HL-60/S4 treated with retinoic acid at 250 ng/mL for 4 days and 3 days (cell line): ENCODE measurements around the gene PRPF18.

Experiments
- in situ Hi-C: fragments of 300-500 bp; cut with MboI; formaldehyde crosslinking; loops from 2 replicates; pipeline ENCODE4 v1.7.0; 2022; ENCODE audit warnings: low sequenced_read_pairs

PRPF18 gene

DNA sequence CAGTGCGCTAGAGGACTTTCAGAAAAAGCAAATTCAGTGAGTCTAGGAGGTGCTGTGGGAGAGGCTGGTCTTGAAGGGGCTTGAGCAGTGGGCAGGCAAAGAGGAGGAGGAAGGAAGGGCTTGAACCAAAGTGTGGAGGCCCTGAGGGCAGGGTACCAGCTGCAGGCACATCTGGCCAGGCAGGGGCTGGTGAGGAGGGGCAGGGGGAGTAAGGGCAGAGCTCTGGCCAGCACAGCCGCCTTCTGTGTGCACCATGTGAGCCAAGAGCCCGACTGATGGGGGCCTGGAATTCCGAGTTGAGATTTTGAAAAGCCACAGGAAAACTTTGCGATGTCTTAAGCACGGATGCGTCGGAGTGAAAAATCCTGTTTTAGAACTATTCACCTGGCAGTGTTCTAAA is 74.5 kb downstream of the PRPF18 start:
- in situ Hi-C loops: no loop called here

DNA sequence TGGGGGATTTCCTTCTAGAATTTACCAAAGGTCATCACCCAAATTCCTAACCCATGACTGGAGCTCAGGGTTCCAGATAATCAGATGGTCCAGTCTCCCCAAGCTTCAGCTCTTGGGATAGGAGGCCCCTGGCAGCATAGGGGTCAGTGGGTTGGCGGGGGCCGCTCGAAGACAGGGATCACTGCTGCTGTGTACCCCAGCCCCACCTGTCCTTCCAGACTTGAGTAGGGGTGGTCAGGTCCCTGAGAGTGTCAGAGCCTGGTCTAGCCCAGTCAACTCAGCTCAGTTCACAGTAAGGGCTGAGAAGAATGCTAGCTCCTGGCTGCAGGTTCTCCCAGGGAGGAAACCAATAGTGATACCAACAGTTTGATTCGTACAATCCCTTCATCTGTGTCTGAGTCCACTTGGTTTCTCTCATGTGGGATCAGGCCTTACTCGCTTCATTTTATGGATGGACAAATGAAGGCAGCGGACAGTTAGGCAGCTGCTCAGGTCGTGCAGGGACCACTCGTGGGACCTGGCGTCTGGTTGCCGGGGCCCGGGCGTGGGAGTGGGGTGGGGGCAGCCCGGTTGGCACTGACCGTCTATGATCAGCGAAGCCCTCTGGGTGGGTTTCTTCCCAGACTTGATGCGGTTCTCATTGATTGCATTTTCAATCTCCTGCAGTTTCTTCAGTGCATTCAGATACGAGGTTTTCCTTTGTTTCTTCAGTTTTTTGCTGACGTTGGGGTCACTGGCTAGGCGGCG is 78.9 kb downstream of the PRPF18 start:
- in situ Hi-C loops: no loop called here

DNA sequence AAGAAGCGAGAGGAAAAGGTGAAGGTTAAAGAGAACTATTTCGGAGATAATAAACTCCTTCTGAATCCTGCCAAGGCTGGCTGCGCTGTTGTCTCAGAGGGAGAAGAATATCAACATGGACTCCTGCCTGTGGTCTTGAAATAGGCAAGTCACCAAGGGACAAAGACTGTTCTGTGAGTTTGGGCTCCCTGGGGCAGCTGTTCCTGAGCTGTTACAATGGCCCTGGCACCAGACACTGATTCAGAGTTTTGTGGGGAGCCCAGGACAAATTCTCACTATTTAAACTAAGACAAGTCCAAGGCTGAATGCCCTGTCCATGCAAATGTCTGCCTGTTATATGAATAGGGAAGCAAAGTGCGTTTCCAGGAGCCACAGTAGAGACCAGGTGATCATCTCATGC is 81.4 kb downstream of the PRPF18 start:
- in situ Hi-C loops: no loop called here

DNA sequence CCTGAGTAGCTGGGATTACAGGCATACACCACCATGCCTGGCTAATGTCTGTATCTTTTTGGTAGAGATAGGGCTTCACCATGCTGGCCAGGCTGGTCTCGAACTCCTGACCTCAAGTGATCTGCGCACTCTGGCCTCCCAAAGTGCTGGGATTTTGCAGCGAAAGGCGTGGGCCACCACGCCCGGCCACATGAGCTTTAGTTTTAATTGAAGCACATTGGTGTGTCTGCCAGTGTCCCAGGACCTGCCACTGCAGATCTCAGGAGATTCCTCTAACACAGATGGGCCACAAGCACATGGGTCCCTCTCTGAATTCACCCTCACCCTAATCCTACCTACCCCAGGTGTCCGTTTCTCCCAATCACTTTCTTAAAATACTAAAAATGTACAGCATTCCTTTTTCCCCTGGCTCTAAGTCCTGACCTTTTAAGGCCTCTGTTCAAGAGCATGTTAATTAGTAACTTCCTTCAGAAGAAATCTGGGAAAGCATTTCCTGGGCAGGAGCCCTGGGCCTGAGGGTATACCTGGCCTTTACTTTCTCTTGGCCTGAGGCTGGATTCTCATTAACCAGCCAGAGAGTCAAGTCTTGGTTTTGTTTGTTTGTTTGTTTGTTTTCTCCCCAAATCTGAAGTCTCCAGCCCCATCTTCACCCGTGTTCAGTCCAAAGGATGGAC is 82.6 kb downstream of the PRPF18 start:
- in situ Hi-C loops: no loop called here

DNA sequence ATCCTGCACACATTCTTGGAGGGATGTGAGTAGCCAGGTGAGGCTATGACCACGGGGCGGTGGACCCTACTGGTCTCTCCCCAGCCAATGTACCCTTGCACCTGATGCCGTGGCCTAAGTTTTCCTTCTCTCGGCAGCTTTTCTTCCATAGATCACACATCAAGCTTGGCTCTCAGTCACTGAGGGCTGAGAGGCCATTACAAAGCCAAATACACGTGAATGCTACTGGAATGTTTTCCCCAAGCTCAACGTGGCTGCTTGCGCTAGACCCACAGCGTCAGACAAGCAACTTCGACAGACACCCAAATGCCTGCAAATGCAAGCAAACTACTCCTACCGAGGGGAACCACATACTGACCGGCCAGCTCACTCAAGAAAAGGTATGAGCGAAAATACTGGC is 83.1 kb downstream of the PRPF18 start:
- in situ Hi-C loops: no loop called here

DNA sequence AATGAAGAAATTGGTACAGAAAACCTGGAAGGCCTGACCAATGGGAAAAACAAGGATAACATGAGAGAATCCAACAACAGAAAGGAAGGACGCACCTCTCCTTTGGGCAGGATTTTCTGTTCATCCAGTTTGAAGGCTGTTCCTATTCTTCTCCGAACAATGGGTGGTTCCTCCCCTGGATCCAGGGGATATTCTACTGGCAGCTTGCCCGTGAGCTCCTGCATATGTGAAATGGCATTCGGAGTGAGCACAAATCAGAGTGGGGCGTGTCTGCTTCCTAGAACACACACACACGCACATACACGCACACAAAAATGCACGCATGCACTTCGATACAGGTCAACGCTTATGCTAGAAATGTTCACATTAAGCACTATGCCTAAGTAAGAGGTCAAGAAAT is 83.5 kb downstream of the PRPF18 start:
- in situ Hi-C loops: no loop called here

DNA sequence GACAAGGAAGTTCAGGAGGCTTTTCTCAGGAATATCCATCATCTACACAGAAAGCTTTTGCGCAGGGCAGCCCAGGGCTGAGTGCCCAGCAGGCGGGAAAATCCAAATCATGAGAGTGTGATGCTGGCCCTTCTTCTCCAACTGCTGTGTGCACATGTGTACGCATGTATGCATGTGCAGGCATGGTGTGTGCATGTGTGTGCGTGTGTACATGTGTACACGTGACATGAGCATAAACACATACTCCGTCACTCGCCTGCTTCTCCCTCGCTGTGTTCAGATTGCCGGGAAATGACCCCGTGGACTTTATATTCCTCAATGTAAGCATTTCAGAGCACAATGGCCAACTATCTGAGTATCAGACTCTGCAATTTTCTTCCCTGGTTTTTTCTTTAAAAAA is 85.1 kb downstream of the PRPF18 start:
- in situ Hi-C loops: no loop called here

DNA sequence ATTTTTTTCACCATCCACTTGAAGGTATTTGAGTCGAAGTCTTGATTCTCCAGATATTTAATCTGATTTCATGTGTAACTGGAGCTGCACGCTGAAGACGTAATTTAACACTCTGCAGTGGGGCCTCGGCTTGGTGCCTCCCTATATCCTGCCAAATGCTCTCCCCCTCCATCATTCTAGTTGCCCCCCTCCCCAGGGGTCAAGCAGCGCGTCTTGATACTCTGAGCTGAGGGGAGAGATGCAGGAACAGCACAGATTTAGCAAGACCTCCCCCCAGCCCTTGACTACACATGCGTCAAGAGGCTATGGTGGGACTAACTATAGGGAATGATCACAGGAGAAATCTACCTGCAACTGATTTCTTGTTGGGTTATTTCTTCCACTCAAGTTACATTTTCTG is 85.8 kb downstream of the PRPF18 start:
- in situ Hi-C loops: no loop called here

DNA sequence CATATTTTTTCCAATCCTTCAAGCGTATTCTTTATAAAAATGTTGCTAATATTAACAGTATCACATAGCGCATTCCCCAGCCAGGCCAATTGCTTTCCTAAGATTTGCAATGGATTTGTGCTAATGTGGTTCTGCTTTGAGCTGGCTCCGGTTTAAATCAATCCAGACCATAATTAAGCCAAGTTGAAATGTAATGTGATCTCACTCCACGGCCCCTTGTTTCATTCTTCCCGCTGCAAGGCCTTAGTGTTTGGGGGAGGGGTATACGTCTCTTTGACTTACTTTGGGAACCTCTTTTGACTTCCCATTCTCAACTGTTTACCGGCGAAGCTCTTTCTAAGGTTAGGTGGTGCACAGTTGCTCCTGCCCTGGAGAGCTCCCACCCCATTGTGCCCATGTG is 86.4 kb downstream of the PRPF18 start:
- in situ Hi-C loops: no loop called here

DNA sequence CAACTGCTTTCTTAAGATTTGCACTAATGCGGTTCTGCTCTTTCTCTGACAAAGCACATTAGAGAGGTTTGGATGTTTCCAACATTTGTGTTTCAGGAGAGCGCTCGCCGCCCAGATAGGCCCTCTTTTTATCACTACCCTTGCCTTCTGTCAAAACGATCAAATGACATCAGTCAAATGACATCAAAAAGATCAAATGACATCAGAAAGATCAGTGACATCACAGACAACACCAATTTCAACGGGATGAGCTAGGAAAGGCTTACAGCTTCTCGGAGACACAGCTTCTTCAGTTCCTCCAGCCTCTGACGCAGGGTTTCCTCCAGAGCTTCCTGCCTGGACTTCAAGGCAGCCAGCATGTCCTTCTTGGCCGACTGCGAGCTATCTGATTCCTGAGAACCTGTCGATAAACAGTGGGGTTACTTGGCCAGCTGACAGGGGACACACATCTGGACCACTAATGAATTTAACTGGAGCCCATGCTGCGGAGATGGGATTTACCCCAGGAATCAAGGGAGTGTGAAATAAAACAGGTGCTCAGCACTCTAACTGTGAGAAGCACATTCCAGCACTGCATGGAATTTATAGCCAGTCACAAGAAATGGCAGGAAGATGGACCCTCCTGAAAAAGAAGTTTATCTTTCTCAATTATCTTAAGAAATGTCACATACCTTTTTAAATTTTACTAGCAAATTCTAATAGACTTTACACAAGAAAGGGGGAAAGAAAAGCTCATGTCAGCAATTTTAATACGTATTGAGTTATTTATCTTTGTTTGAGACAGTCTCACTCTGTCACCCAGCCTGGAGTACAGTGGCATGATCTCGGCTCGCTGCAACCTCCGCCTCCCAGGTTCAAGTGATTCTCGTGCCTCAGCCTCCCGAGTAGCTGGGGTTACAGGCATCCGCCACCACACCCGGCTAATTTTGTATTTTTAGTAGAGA is 88.2 kb downstream of the PRPF18 start:
- in situ Hi-C loops: no loop called here

DNA sequence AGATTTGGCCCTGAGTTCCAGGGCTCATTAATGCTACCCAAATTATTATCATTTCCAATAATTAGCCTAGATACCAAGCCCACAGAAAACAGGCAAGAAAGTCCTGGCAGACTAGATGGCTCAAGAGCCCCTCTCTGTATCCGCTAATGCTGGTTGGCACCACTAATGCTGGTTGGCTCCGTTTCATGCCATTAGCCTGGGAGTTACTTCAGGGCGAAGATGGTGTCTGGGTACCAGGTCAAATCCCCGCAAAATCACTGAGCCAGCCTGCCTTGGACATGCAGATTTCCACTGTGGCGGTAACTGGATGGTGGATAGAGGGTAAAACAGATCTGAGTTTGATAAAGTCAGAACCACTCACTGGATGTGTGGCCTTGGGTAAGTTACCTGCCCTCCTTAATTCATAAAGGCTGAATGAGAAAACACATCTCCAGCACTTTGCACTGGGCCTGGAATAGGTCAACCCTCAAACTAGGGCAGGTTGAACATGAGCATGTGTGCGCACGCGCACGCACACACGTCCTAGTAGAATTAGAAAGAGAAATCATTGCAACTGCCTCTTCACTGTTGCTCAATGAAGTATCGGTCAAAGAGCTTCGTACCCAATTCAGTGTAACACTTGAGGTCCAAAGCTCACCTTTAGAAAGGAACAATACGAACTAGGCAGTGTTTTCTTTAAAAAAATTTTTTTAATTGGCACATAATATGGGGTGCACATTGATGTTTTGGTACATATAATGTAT is 91.5 kb downstream of the PRPF18 start:
- in situ Hi-C loops: no loop called here
